ENCODE results near the gene FBLN1.

- TF ChIP-seq SP1 (IDR thresholded peaks at IDR 0.05; ENCODE audit: low read depth) (no peak), CTCF (IDR thresholded peaks at IDR 0.05 in 2 of 3, conservative IDR thresholded peaks at IDR 0.05 in 1 of 3; ENCODE audit: borderline replicate concordance in 1 of 3, insufficient read depth in 1 of 3, low read depth in 2 of 3, low read length in 2 of 3) (no peak), POLR2A (IDR thresholded peaks at IDR 0.05; ENCODE audit: borderline replicate concordance, extremely low read depth, insufficient read depth, insufficient read length) (no peak), EZH2phosphoT487 (IDR thresholded peaks at IDR 0.05; ENCODE audit: borderline replicate concordance) (no peak), ZNF274 (IDR thresholded peaks at IDR 0.05; ENCODE audit: low read depth, low read length) (no peak), EZH2 (IDR thresholded peaks at IDR 0.05) (no peak), ZBTB33 (IDR thresholded peaks at IDR 0.05; ENCODE audit: extremely low read depth, insufficient replicate concordance, low read length) (no peak), REST (IDR thresholded peaks at IDR 0.05; ENCODE audit: low read depth) (no peak)
Observed at GRCh38 chr22:45600790-45601730, 98.4 kb downstream of the FBLN1 start.

Measured in HCT116 (cell line).